Measurements from ENCODE around the gene SAMD11. TPM values are rescaled to one million over a fixed set of nuclear protein-coding genes. Genes with fewer than 3 reads are reported as not detected.

Gene SAMD11
- total RNA-seq, 4 donors from 2014 or later: 2.6 to 15.9 (median 11.5) TPM

DNA sequence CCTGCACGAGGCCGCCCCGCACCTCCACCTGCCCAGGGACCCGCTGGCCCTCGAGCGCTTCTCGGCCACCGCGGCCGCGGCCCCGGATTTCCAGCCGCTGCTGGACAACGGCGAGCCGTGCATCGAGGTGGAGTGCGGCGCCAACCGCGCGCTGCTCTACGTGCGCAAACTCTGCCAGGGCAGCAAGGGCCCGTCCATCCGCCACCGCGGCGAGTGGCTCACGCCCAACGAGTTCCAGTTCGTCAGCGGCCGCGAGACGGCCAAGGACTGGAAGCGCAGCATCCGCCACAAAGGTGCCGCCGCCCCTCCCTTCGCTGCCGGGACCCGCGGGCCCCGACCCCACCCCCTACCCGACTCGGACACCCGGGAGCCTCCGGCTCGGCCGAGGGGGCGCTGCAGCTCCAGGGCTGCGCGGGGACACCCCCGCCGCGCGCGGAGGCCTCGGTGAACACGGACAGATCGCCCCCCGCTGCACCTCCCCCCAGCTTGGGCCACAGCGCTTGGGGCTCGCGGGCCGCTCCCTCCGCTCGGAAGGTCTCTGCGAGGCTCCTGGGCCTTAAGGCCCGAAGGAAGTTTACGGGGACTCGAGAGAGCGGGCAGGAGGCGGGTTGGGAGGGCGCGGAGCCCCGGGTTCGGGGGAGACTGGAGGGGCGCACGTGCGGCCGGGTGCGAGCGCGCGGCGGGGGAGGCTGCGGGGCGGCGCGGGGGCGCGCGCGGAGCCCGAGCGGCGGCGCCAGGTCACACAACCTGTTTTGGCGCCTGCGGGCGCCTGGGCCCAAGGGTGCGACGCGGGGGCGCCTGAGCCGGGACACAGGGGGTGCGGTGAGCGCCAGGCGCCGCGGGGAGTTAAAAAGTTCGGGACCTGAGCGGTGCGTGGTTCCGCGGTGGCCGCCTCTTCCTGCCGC lies 1.2 kb downstream of the SAMD11 start:
- Histone ChIP-seq H3K27me3 (peaks cover 0 to 62% of the 10 kb centered on the region in 2 donors), H3K36me3 (no peaks in the 10 kb centered on the region), H3K27ac (peak overlapping the region in 2 of 4 donors; percentile 46 to 79), H3K4me3 (peak overlapping the region; percentile 43 to 55 (median 46)), H3K9me3 (no peaks in the 10 kb centered on the region), H3K4me1 (peaks cover 0 to 55% (median 24%) of the 10 kb centered on the region in 4 donors)
- WGBS, 2 donors: 1% methylated on average over 96 of the region's 120 CpGs; no CpG with 5 or more reads in 1 of the 2 donors
- TF ChIP-seq EP300 (IDR thresholded peaks at IDR 0.05) (no peak), POLR2A (IDR thresholded peaks at IDR 0.05) (no peak)
- TF ChIP-seq, protein P1, sequence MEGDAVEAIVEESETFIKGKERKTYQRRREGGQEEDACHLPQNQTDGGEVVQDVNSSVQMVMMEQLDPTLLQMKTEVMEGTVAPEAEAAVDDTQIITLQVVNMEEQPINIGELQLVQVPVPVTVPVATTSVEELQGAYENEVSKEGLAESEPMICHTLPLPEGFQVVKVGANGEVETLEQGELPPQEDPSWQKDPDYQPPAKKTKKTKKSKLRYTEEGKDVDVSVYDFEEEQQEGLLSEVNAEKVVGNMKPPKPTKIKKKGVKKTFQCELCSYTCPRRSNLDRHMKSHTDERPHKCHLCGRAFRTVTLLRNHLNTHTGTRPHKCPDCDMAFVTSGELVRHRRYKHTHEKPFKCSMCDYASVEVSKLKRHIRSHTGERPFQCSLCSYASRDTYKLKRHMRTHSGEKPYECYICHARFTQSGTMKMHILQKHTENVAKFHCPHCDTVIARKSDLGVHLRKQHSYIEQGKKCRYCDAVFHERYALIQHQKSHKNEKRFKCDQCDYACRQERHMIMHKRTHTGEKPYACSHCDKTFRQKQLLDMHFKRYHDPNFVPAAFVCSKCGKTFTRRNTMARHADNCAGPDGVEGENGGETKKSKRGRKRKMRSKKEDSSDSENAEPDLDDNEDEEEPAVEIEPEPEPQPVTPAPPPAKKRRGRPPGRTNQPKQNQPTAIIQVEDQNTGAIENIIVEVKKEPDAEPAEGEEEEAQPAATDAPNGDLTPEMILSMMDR (IDR thresholded peaks at IDR 0.05): no peak
- no peak for DNase-seq (ENCODE audit: low spot score in 2 of 2)

- no peak for DNase-seq (ENCODE audit: low spot score in 2 of 2)
- Histone ChIP-seq H3K27me3 (peaks cover 0 to 54% of the 10 kb centered on the region in 2 donors), H3K9me3 (no peaks in the 10 kb centered on the region), H3K27ac (peak overlapping the region in 1 of 4 donors; percentile 79), H3K4me3 (peak overlapping the region in 3 of 4 donors; percentile 21 to 55 (median 44)), H3K4me1 (peaks cover 0 to 46% (median 17%) of the 10 kb centered on the region in 4 donors), H3K36me3 (no peaks in the 10 kb centered on the region)
- 9 to 11% methylated on average over 26 to 48 of the region's 65 CpGs for WGBS, 2 donors
- TF ChIP-seq, protein P1 (IDR thresholded peaks at IDR 0.05): no peak
- TF ChIP-seq EP300 (IDR thresholded peaks at IDR 0.05) (no peak), POLR2A (IDR thresholded peaks at IDR 0.05) (no peak)
Measured at GRCh38 chr1:925561-926421, 2.1 kb downstream of the SAMD11 start.

DNA sequence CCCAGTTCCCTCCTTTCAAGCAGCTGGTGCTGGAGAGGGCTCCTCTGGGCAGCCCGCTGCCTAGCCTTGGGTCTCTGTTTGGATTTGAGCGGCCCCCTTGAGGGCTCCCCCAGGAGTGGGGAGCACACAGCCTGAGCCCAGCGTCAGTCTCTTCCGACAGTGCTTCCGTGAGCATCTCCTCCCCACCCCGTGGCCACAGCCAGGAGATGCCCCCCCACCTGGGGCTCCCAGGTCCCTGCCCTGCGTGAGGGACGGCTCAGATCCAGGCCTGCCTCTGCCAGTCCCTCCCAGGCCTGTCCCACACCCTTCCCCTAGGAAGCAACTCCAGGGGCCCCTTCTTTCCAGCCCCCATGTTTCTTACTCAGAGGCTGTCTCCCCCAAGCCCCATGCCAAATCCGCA lies 3.5 kb downstream of the SAMD11 start:
- H3K27ac ChIP-seq: no peak overlapping the region
- DNase-seq (ENCODE audit: low spot score in 2 of 2): no peak
- H3K36me3 ChIP-seq: no peaks in the 10 kb centered on the region
- H3K27me3 ChIP-seq: peaks cover 0 to 55% of the 10 kb centered on the region in 2 donors
- no peak overlapping the region for H3K4me3 ChIP-seq
- H3K9me3 ChIP-seq: no peaks in the 10 kb centered on the region
- whole genome bisulfite sequencing, 2 donors: 57 to 71% methylated on average over 8 to 9 of the region's 9 CpGs
- TF ChIP-seq, protein P1 (IDR thresholded peaks at IDR 0.05): no peak
- TF ChIP-seq POLR2A (IDR thresholded peaks at IDR 0.05) (no peak), EP300 (IDR thresholded peaks at IDR 0.05) (no peak)
- peaks cover 0 to 34% (median 11%) of the 10 kb centered on the region in 4 donors for H3K4me1 ChIP-seq

DNA sequence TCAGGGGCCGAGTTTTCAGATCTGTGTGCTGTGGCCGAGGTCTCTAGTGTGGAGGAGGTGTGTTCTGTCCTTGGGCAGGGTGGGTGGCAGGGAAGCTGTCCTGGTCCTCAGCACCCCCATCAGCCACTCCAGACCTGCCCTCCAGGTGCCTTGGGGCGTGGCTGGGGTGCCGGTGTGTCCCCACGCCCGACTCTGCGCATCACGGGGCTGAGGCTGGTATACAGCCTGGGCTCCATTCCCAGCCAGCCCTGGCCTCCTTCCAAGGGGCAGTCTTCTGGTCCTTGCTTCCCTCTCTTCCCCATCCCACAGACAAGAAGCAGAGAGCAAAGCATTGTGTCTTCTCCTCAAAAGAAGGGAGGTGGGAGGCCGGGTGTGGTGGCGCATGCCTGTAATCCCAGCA lies 4.0 kb downstream of the SAMD11 start:
- Histone ChIP-seq H3K9me3 (no peaks in the 10 kb centered on the region), H3K27me3 (peaks cover 0 to 54% of the 10 kb centered on the region in 2 donors), H3K4me3 (no peak overlapping the region), H3K36me3 (no peaks in the 10 kb centered on the region), H3K4me1 (peaks cover 0 to 30% (median 11%) of the 10 kb centered on the region in 4 donors), H3K27ac (no peak overlapping the region)
- TF ChIP-seq POLR2A (IDR thresholded peaks at IDR 0.05) (no peak), EP300 (IDR thresholded peaks at IDR 0.05) (no peak)
- TF ChIP-seq, protein P1 (IDR thresholded peaks at IDR 0.05): no peak
- no peak for DNase-seq (ENCODE audit: low spot score in 2 of 2)
- 66 to 69% methylated on average over 9 to 10 of the region's 10 CpGs for WGBS, 2 donors
